Smooth muscle cell (in vitro differentiated cells): ENCODE measurements around the gene SLK. TPM values are rescaled to one million over a fixed set of nuclear protein-coding genes. Genes with fewer than 3 reads are reported as not detected.

Experiments used
- DNase-seq: peaks from one replicate; lab custom pipeline; 2025; ENCODE audit not compliant: unreplicated experiment; lab: John Stamatoyannopoulos, UW
- H2AFZ ChIP-seq: fragments of 200-600 bp; sonication (generic); 2 replicates; pipeline ENCODE4 v1.6.0; 2016; ENCODE audit warnings: antibody characterized with exemption, low read depth, mild to moderate bottlenecking
- H3F3A ChIP-seq: fragments of 200-600 bp; sonication (generic); 2 replicates; pipeline ENCODE4 v1.6.0; 2017; ENCODE audit warnings: antibody characterized with exemption, low read depth
- H3K27ac ChIP-seq: fragments of 200-600 bp; sonication (generic); 2 replicates; pipeline ENCODE4 v1.5.1; 2016; ENCODE audit warnings: low read depth, mild to moderate bottlenecking
- H3K27me3 ChIP-seq: fragments of 200-600 bp; sonication (generic); 2 replicates; pipeline ENCODE4 v1.6.1; 2016; ENCODE audit warnings: low read depth, mild to moderate bottlenecking
- H3K36me3 ChIP-seq: fragments of 200-600 bp; sonication (generic); 2 replicates; pipeline ENCODE4 v1.5.1; 2016; ENCODE audit warnings: low read depth
- H3K4me1 ChIP-seq: fragments of 200-600 bp; sonication (generic); 2 replicates; pipeline ENCODE4 v1.5.1; 2016; ENCODE audit warnings: low read depth
- H3K4me2 ChIP-seq: fragments of 200-600 bp; sonication (generic); 2 replicates; pipeline ENCODE4 v1.6.0; 2016; ENCODE audit warnings: mild to moderate bottlenecking
- H3K4me3 ChIP-seq: fragments of 200-600 bp; sonication (generic); 2 replicates; pipeline ENCODE4 v1.5.1; 2016; ENCODE audit warnings: mild to moderate bottlenecking
- H3K79me2 ChIP-seq: fragments of 200-600 bp; sonication (generic); 2 replicates; pipeline ENCODE4 v1.6.0; 2016; ENCODE audit warnings: low read depth, mild to moderate bottlenecking
- H3K9ac ChIP-seq: fragments of 200-600 bp; sonication (generic); 2 replicates; pipeline ENCODE4 v1.6.0; 2016; ENCODE audit warnings: low read depth
- H3K9me3 ChIP-seq: fragments of 200-600 bp; sonication (generic); replicated peaks from 2 replicates; pipeline ENCODE4 v1.5.1; 2016; ENCODE audit warnings: low read depth
- H4K20me1 ChIP-seq: fragments of 200-600 bp; sonication (generic); 2 replicates; pipeline ENCODE4 v1.6.0; 2016; ENCODE audit warnings: low read depth
- CTCF ChIP-seq: fragments of 200-600 bp; sonication (generic); IDR thresholded peaks from 2 replicates; pipeline ENCODE4 v1.5.1; 2017; ENCODE audit warnings: borderline replicate concordance, mild to moderate bottlenecking, antibody characterized with exemption; ENCODE audit not compliant: insufficient read depth, poor library complexity, severe bottlenecking
- WGBS: methylation state at CpG from one replicate; pipeline ENCODE4 v1.1.7; 2016; ENCODE audit warnings: low lambda C conversion rate; 5-methylcytosine and 5-hydroxymethylcytosine counted together
- polyA plus RNA-seq: library from polyadenylated mRNA; unstranded; fragments of >200 nt; fragmentation: Nextera tagmentation; extraction: Ambion mirVana; gene quantifications from 2 replicates; pipeline ENCODE4 v1.2.1, GENCODE V29; 2016
- total RNA-seq: library from RNA; depleted of rRNA; stranded (reverse); fragments of >200 nt; gene quantifications from 2 replicates; pipeline ENCODE4 v1.2.3, GENCODE V29; 2014

Gene SLK
- total and polyA plus RNA-seq, 2 experiments from 2014 or later, result 15.5 to 45.7 TPM

GRCh38 chr10:104057717-104058116 is 90.8 kb downstream of the SLK start:
- Histone ChIP-seq H3K79me2 (no peaks in the 10 kb centered on the region), H3K27ac (no peak overlapping the region), H4K20me1 (no peaks in the 10 kb centered on the region), H3K4me1 (peaks cover 15% of the 10 kb centered on the region), H3K4me2 (no peak overlapping the region), H3K27me3 (no peaks in the 10 kb centered on the region), H3F3A (no peaks in the 10 kb centered on the region), H3K9me3 (no peaks in the 10 kb centered on the region), H3K36me3 (no peaks in the 10 kb centered on the region), H3K4me3 (no peak overlapping the region), H3K9ac (no peak overlapping the region), H2AFZ (no peak overlapping the region)
- TF ChIP-seq CTCF, result no peak
- DNase-seq, result no peak
- 85% methylated on average over 6 of the region's 6 CpGs for WGBS

- Histone ChIP-seq H3K27ac (no peak overlapping the region), H3K9me3 (no peaks in the 10 kb centered on the region), H3K9ac (no peak overlapping the region), H3K79me2 (no peaks in the 10 kb centered on the region), H3K4me2 (no peak overlapping the region), H3K36me3 (no peaks in the 10 kb centered on the region), H3K27me3 (no peaks in the 10 kb centered on the region), H3K4me1 (peaks cover 15% of the 10 kb centered on the region), H4K20me1 (no peaks in the 10 kb centered on the region), H2AFZ (no peak overlapping the region), H3K4me3 (no peak overlapping the region), H3F3A (no peaks in the 10 kb centered on the region)
- DNase-seq, result no peak
- WGBS, result 64% methylated on average over 4 of the region's 4 CpGs
- no peak for TF ChIP-seq CTCF
Observed at GRCh38 chr10:104059364-104059763, 92.4 kb downstream of the SLK start.

GRCh38 chr10:104061196-104061595 is 94.3 kb downstream of the SLK start:
- no peak for DNase-seq
- H3K27me3 ChIP-seq, result no peaks in the 10 kb centered on the region
- H3K4me2 ChIP-seq, result no peak overlapping the region
- H3K9ac ChIP-seq, result no peak overlapping the region
- H3K4me3 ChIP-seq, result no peak overlapping the region
- H3K27ac ChIP-seq, result no peak overlapping the region
- peaks cover 19% of the 10 kb centered on the region for H3K4me1 ChIP-seq
- H3F3A ChIP-seq, result no peaks in the 10 kb centered on the region
- no peaks in the 10 kb centered on the region for H3K9me3 ChIP-seq
- no peaks in the 10 kb centered on the region for H3K36me3 ChIP-seq
- no peak for TF ChIP-seq CTCF
- no peaks in the 10 kb centered on the region for H3K79me2 ChIP-seq
- WGBS, result 88% methylated on average over 6 of the region's 6 CpGs
- H2AFZ ChIP-seq, result no peak overlapping the region
- H4K20me1 ChIP-seq, result no peaks in the 10 kb centered on the region

- 94% methylated on average over 1 of the region's 1 CpG for WGBS
- H3K9ac ChIP-seq, result no peak overlapping the region
- H3K4me3 ChIP-seq, result no peak overlapping the region
- no peaks in the 10 kb centered on the region for H3K27me3 ChIP-seq
- no peak for DNase-seq
- no peaks in the 10 kb centered on the region for H4K20me1 ChIP-seq
- H2AFZ ChIP-seq, result no peak overlapping the region
- H3K4me2 ChIP-seq, result no peak overlapping the region
- no peak overlapping the region for H3K27ac ChIP-seq
- no peak for TF ChIP-seq CTCF
- no peaks in the 10 kb centered on the region for H3F3A ChIP-seq
- peaks cover 32% of the 10 kb centered on the region for H3K4me1 ChIP-seq
- no peaks in the 10 kb centered on the region for H3K79me2 ChIP-seq
- H3K36me3 ChIP-seq, result no peaks in the 10 kb centered on the region
- no peaks in the 10 kb centered on the region for H3K9me3 ChIP-seq
Observed at GRCh38 chr10:104065748-104066147, 98.8 kb downstream of the SLK start.
